AG10803 (cell line): Measurements from ENCODE around the gene PML.

Source experiments
- DNase-seq: peaks from one replicate; pipeline ENCODE4 v3.0.0; 2010; ENCODE audit warnings: low read depth
- H3K4me3 ChIP-seq: 2 replicates; pipeline ENCODE4 v1.5.1; 2011; ENCODE audit warnings: mild to moderate bottlenecking, low read length, control low read depth
- TF ChIP-seq, protein P1 (sequence below): conservative IDR thresholded peaks from 2 replicates; pipeline ENCODE4 v1.5.1; 2011; ENCODE audit warnings: mild to moderate bottlenecking, low read length, control low read depth, inconsistent platforms

The PML gene, protein sequence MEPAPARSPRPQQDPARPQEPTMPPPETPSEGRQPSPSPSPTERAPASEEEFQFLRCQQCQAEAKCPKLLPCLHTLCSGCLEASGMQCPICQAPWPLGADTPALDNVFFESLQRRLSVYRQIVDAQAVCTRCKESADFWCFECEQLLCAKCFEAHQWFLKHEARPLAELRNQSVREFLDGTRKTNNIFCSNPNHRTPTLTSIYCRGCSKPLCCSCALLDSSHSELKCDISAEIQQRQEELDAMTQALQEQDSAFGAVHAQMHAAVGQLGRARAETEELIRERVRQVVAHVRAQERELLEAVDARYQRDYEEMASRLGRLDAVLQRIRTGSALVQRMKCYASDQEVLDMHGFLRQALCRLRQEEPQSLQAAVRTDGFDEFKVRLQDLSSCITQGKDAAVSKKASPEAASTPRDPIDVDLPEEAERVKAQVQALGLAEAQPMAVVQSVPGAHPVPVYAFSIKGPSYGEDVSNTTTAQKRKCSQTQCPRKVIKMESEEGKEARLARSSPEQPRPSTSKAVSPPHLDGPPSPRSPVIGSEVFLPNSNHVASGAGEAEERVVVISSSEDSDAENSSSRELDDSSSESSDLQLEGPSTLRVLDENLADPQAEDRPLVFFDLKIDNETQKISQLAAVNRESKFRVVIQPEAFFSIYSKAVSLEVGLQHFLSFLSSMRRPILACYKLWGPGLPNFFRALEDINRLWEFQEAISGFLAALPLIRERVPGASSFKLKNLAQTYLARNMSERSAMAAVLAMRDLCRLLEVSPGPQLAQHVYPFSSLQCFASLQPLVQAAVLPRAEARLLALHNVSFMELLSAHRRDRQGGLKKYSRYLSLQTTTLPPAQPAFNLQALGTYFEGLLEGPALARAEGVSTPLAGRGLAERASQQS

DNA sequence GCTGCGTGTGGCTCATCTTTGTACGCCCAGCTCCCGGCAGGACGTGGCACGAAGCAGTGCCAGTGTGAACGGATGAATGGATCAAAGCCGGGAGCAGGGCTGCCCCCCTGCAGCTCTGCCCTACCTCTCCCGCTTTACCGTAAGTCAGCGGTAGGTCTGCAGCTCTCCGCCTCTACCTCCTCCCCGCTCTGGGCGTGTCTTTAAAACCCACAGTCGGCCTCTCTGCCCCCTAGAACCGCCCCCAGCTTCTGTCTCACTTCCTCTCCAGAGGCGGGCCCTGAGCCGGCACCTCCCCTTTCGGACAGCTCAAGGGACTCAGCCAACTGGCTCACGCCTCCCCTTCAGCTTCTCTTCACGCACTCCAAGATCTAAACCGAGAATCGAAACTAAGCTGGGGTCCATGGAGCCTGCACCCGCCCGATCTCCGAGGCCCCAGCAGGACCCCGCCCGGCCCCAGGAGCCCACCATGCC lies at the start of gene PML:
PML (plus strand) TSS at position 304 of the 471 bp plus-strand sequence; CDS start at position 401, 97 bp downstream.
- peak; percentile 93 for DNase-seq
- H3K4me3 ChIP-seq: peak within 1 kb of the TSS; percentile 97
- TF ChIP-seq, protein P1, sequence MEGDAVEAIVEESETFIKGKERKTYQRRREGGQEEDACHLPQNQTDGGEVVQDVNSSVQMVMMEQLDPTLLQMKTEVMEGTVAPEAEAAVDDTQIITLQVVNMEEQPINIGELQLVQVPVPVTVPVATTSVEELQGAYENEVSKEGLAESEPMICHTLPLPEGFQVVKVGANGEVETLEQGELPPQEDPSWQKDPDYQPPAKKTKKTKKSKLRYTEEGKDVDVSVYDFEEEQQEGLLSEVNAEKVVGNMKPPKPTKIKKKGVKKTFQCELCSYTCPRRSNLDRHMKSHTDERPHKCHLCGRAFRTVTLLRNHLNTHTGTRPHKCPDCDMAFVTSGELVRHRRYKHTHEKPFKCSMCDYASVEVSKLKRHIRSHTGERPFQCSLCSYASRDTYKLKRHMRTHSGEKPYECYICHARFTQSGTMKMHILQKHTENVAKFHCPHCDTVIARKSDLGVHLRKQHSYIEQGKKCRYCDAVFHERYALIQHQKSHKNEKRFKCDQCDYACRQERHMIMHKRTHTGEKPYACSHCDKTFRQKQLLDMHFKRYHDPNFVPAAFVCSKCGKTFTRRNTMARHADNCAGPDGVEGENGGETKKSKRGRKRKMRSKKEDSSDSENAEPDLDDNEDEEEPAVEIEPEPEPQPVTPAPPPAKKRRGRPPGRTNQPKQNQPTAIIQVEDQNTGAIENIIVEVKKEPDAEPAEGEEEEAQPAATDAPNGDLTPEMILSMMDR: no peak

DNA sequence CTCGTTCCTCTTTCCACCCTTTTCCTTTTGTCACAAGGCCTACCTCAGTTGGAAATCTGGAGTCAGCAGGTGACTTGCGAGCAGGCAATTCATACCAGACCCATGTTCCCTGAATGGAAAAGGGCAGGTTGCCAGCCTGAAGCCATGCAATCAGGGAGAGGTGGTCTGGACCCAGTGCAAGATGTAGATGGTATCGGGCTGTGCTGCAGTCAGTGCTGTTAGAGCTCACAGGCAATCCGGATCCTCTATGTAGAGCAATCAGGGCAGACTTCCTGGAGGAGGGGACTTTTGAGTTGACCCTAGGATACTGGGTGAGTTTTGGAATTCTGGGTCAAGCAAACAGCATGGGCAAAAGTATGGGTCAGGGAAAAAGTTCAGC lies 49.4 kb upstream of the PML start:
- H3K4me3 ChIP-seq: no peak overlapping the region
- TF ChIP-seq, protein P1: no peak
- no peak for DNase-seq

DNA sequence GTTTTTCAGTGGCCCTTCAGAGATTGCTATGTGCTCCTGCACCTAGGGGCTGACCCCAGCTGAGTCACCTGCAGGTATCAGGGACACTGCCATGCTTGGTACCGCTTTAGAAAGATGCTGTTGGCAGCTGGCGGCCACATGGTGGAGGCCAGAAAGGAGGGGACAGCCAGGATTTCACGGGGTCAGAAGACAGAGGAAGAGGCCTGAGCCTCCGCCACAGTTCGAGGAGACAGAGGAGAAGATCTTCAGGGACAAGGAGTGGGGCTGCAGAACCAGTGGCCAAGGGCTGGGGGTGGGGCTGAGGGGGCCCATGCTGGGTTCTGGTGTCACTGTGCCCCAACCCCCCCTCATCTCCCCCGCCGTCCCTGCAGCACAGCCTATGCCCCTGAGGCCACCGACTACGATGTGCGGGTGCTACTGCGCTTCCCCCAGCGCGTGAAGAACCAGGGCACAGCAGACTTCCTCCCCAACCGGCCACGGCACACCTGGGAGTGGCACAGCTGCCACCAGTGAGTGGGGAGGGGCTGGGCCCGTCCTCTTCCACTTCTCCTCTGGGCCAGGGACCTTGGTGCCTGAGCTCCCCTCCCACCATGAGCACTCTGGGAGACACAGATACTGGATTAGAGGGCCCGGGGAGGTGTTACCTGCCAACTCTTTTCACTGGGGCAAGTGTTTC lies 48.3 kb upstream of the PML start:
- H3K4me3 ChIP-seq: no peak overlapping the region
- DNase-seq: no peak
- TF ChIP-seq, protein P1: no peak

DNA sequence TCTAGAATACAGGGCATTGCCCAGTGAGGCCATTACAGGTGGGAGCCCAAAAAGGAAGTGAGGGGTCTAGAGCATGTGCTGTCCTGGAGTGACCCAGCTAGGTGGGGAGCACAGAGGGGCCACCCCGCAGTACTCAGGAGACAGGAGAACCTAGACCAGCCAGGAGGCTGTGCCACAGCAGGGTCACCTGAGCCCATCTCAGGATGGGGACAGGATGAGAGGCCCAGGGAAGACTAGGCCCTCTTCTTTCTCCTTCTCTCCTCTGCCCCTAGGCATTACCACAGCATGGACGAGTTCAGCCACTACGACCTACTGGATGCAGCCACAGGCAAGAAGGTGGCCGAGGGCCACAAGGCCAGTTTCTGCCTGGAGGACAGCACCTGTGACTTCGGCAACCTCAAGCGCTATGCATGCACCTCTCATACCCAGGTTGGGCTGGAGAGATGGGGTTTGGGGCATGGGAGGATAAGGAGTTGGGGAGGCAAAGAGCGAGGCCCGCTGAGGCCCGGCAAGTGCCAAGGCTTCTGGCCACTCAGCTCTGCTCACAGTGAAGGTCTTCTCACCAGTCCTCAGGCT lies 47.6 kb upstream of the PML start:
- H3K4me3 ChIP-seq: no peak overlapping the region
- TF ChIP-seq, protein P1: no peak
- DNase-seq: no peak

DNA sequence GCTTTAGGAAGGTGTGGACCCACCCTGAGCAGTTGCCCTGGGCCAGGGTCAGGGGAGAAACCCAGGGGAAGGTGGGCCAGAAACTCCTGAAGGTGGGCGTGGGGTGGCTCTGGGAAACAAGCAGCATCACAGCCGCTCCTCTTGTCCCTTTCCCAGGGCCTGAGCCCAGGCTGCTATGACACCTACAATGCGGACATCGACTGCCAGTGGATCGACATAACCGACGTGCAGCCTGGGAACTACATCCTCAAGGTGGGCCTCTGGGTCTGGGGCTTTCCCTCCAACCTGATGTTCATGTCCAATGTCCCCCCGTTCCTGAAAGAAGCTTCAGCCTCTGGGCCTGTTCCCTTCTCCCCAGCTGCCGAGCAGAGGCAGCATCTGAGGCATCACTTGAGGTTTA lies 46.9 kb upstream of the PML start:
- TF ChIP-seq, protein P1: no peak
- DNase-seq: no peak
- no peak overlapping the region for H3K4me3 ChIP-seq

DNA sequence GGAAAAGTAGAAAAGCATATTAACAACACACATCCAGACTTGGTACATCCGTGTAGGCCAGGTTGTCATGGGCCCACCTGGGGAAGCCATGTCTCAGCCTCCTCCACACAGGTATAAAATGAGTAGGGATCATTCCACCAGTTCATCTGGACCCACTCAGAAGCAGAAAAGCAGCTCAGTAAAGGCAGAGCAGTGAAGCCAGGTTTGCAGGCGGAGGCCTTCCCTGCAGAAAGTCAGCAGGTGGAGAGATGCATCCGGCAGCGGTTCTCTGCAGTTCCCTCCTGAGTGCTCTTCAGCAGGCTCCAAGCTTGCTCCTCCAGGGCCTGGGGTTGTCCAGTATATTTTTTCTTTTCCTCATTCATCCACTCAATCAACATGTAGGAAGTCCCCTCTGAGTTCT lies 46.1 kb upstream of the PML start:
- DNase-seq: no peak
- H3K4me3 ChIP-seq: no peak overlapping the region
- TF ChIP-seq, protein P1: no peak
